Peyer's patch (tissue), 4 donors: ENCODE measurements around the gene ACTN4. TPM values are rescaled to one million over a fixed set of nuclear protein-coding genes. Genes with fewer than 3 reads are reported as not detected.

Source experiments
- DNase-seq, 3 donors: peaks; one replicate each; pipeline ENCODE4 v3.0.0-alpha.2; 2017 to 2019
- H3K27ac ChIP-seq, 4 donors: fragments of 200-600 bp; sonication (generic); one replicate each; pipeline ENCODE4 v1.5.1; 2016 to 2019
- H3K27me3 ChIP-seq, 2 donors: fragments of 200-600 bp; sonication (generic); one replicate each; pipeline ENCODE4 v1.5.1; 2019
- H3K36me3 ChIP-seq, 3 donors: fragments of 200-600 bp; sonication (generic); one replicate each; pipeline ENCODE4 v1.5.1; 2016 to 2019
- H3K4me1 ChIP-seq, 4 donors: fragments of 200-600 bp; sonication (generic); one replicate each; pipeline ENCODE4 v1.5.1; 2016 to 2019
- H3K4me3 ChIP-seq, 4 donors: fragments of 200-600 bp; sonication (generic); 1 replicate in 3 of 4; 2 replicates in 1 of 4; pipeline ENCODE4 v1.5.1; 2016 to 2019; ENCODE audit warnings: mild to moderate bottlenecking in 1 of 4
- H3K9me3 ChIP-seq, 4 donors: fragments of 200-600 bp; sonication (generic); one replicate each; pipeline ENCODE4 v1.5.1; 2016 to 2019; ENCODE audit warnings: mild to moderate bottlenecking in 1 of 4
- POLR2A ChIP-seq, 2 donors: fragments of 450-650 bp; IDR thresholded peaks; one replicate each; pipeline ENCODE4 v1.5.1; 2017; ENCODE audit warnings: antibody characterized with exemption in 2 of 2, mild to moderate bottlenecking in 2 of 2, moderate library complexity in 2 of 2
- total RNA-seq, 4 donors: library from RNA; depleted of rRNA; stranded (reverse); fragments of >200 nt; gene quantifications; one replicate each; pipeline ENCODE4 v1.1.0, GENCODE V29; 2016
- TF ChIP-seq, protein P1 (sequence below), 6 experiments: fragments of 450-650 bp in 4 of 6; fragments of 200-600 bp in 2 of 6; sonication (generic) in 1 of 6; IDR thresholded peaks; one replicate each; pipeline ENCODE4 v1.5.1; 2017 to 2019; ENCODE audit warnings: antibody characterized with exemption in 6 of 6, mild to moderate bottlenecking in 3 of 6, moderate library complexity in 1 of 6

The ACTN4 gene
- total RNA-seq, 4 donors from 2014 or later: 360 to 1,049 (median 814) TPM

DNA sequence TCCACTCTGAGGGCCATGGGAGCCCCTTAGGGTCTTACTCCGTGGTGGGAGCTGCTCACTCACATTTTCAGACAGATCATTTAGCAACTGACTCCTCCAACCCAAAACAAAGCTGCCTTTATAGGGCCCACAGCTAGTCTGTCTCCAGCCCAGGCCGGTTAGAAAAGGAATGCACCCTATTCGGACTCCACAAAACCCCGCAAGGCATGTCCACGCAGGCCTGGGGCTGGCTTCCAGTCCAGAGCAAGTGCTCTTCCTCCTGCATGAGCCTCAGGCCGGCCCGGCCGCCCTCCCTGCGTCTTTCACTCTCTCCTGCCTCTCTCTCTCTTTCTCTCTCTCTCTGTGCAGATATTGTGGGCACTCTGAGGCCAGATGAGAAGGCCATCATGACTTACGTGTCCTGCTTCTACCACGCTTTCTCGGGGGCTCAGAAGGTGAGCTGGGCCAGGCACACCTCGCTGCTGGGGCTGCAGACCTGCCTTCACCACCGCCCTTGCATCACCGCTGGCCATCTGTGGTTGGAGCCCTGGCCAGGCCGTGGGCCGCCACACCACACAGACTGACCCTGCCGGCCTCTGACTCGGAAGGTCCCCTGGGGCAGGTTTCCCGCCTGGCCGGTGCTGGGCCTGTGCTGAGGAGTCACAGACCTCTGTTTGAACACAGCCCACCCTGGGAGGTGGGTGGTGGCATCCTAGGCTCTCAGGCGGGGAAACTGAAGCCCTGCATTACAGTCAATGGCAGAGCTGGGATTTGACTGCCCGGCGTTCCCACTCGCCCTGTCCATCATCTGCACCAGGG lies 63.7 kb downstream of the ACTN4 start:
- DNase-seq: no peak
- Histone ChIP-seq H3K9me3 (no peaks in the 10 kb centered on the region), H3K27me3 (no peaks in the 10 kb centered on the region), H3K4me3 (no peak overlapping the region), H3K4me1 (peaks cover 0 to 57% (median 0%) of the 10 kb centered on the region in 4 donors), H3K27ac (peak overlapping the region in 3 of 4 donors; percentile 17 to 66 (median 62)), H3K36me3 (peaks cover 0 to 100% (median 0%) of the 10 kb centered on the region in 3 donors)
- no peak for TF ChIP-seq POLR2A (IDR thresholded peaks at IDR 0.05)
- TF ChIP-seq, protein P1, sequence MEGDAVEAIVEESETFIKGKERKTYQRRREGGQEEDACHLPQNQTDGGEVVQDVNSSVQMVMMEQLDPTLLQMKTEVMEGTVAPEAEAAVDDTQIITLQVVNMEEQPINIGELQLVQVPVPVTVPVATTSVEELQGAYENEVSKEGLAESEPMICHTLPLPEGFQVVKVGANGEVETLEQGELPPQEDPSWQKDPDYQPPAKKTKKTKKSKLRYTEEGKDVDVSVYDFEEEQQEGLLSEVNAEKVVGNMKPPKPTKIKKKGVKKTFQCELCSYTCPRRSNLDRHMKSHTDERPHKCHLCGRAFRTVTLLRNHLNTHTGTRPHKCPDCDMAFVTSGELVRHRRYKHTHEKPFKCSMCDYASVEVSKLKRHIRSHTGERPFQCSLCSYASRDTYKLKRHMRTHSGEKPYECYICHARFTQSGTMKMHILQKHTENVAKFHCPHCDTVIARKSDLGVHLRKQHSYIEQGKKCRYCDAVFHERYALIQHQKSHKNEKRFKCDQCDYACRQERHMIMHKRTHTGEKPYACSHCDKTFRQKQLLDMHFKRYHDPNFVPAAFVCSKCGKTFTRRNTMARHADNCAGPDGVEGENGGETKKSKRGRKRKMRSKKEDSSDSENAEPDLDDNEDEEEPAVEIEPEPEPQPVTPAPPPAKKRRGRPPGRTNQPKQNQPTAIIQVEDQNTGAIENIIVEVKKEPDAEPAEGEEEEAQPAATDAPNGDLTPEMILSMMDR (IDR thresholded peaks at IDR 0.05): no peak

DNA sequence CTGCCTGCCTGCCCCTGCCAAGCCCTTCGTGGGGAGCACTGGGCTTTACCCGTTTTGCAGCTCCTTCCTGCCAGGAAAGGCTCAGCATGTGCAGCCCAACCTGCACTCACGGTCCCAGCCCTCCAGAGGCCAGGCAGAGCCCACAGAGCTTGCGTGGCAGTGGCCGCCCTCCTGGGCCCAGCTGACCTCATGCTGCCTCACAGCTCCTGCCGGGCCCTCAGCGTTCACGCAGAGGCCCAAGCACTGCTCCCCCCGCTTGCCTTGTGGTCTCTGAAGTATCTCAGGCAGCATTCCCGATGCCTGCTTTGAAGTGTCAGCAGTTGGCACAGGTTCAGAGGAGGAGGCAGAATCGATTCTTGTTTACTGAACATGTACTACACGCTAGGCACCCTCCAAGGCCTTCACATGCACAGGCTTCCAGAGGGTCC lies 64.3 kb downstream of the ACTN4 start:
- Histone ChIP-seq H3K27ac (peak overlapping the region; percentile 28 to 66 (median 51)), H3K4me3 (no peak overlapping the region), H3K27me3 (no peaks in the 10 kb centered on the region), H3K4me1 (peaks cover 0 to 51% (median 0%) of the 10 kb centered on the region in 4 donors), H3K9me3 (no peaks in the 10 kb centered on the region), H3K36me3 (peaks cover 0 to 100% (median 0%) of the 10 kb centered on the region in 3 donors)
- DNase-seq: no peak
- TF ChIP-seq, protein P1 (IDR thresholded peaks at IDR 0.05): no peak
- no peak for TF ChIP-seq POLR2A (IDR thresholded peaks at IDR 0.05)

DNA sequence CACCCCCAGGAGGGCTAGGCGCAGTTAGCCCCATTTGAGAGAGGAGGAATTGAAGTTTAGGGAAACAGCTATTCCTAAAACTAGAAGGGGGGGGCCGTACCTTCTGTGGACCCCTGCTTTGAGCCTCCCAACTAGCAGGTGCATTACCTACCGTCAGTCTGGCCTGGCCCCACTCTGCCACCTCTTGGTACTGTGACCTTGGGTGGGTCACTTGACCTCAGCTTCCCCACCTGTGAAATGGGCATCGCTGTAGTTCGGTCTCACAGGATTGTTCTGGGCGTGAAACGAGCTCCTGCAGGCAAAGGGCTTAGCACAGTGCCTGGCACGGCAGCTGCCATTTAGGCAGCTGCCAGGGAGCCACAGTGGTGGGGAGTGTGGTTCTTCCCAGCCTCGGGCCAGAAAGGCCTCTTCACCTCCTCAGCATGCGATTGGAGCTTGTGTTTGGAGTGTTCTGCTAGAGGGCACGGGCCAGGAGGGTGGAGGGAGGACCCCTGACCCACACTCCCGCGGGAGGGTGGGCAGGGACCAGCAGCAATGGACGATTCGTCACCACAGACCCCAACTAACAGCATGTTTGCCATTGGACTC lies 64.8 kb downstream of the ACTN4 start:
- Histone ChIP-seq H3K27ac (peak overlapping the region; percentile 28 to 66 (median 51)), H3K36me3 (peaks cover 0 to 100% (median 0%) of the 10 kb centered on the region in 3 donors), H3K9me3 (no peaks in the 10 kb centered on the region), H3K27me3 (no peaks in the 10 kb centered on the region), H3K4me3 (no peak overlapping the region), H3K4me1 (peaks cover 0 to 45% (median 0%) of the 10 kb centered on the region in 4 donors)
- DNase-seq: no peak
- TF ChIP-seq, protein P1 (IDR thresholded peaks at IDR 0.05): no peak
- no peak for TF ChIP-seq POLR2A (IDR thresholded peaks at IDR 0.05)

DNA sequence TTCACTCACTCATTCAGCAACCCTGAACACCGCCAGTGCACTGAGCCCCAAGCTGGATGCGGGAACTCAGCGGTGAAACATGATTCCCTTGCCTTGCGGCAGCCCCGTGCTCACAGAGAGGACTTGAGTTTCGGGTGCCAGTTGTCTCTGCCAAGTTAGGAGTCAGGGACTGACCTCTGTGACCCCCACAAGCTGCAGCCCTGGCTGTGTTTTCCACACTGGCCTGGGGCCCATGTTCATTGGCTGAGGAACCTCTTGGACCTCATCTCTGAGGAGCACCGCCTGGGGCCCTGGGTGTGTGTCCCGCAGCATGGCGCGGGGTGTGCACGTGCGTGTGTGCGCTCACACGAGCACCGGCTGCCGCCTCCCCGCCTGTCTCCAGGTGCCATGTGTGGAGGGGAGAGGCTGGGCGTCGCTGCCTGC lies 65.8 kb downstream of the ACTN4 start:
- Histone ChIP-seq H3K4me1 (peaks cover 0 to 38% (median 0%) of the 10 kb centered on the region in 4 donors), H3K27ac (peak overlapping the region; percentile 28 to 66 (median 51)), H3K36me3 (peaks cover 0 to 100% (median 0%) of the 10 kb centered on the region in 3 donors), H3K27me3 (no peaks in the 10 kb centered on the region), H3K4me3 (no peak overlapping the region), H3K9me3 (no peaks in the 10 kb centered on the region)
- TF ChIP-seq, protein P1 (IDR thresholded peaks at IDR 0.05): no peak
- TF ChIP-seq POLR2A (IDR thresholded peaks at IDR 0.05): no peak
- DNase-seq: no peak

DNA sequence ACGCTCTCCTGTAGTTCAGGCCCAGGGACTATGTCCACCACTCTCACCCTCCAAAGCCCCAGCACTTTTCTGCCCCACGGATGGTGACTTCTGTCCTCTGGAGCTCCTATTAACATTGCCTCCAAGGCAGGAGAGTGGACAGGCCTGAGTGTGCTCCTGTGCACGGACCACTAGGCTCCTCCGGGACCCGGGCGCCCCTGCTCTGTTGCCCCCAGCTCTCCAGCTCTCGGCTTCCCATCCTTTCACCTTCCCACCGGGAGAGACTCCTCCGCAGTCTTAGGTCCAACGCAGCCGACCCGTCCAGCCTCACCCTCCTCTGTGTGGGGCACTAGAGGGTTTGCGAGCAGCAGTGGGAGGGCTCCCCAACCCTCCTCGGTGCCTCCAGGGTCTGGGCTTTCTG lies 66.4 kb downstream of the ACTN4 start:
- peaks cover 0 to 100% (median 0%) of the 10 kb centered on the region in 3 donors for H3K36me3 ChIP-seq
- H3K27me3 ChIP-seq: no peaks in the 10 kb centered on the region
- peak overlapping the region in 2 of 4 donors; percentile 3 to 40 for H3K27ac ChIP-seq
- peaks cover 0 to 41% (median 0%) of the 10 kb centered on the region in 4 donors for H3K4me1 ChIP-seq
- no peak overlapping the region for H3K4me3 ChIP-seq
- TF ChIP-seq, protein P1 (IDR thresholded peaks at IDR 0.05): no peak
- no peak for TF ChIP-seq POLR2A (IDR thresholded peaks at IDR 0.05)
- H3K9me3 ChIP-seq: no peaks in the 10 kb centered on the region
- no peak for DNase-seq
